ENCODE data around the gene IER5.
"Not testable (repeated sequence)": the region's sequence is repeated elsewhere in the genome, so short reads cannot be mapped to it uniquely, and the experiment has no call there.

The IER5 gene

DNA sequence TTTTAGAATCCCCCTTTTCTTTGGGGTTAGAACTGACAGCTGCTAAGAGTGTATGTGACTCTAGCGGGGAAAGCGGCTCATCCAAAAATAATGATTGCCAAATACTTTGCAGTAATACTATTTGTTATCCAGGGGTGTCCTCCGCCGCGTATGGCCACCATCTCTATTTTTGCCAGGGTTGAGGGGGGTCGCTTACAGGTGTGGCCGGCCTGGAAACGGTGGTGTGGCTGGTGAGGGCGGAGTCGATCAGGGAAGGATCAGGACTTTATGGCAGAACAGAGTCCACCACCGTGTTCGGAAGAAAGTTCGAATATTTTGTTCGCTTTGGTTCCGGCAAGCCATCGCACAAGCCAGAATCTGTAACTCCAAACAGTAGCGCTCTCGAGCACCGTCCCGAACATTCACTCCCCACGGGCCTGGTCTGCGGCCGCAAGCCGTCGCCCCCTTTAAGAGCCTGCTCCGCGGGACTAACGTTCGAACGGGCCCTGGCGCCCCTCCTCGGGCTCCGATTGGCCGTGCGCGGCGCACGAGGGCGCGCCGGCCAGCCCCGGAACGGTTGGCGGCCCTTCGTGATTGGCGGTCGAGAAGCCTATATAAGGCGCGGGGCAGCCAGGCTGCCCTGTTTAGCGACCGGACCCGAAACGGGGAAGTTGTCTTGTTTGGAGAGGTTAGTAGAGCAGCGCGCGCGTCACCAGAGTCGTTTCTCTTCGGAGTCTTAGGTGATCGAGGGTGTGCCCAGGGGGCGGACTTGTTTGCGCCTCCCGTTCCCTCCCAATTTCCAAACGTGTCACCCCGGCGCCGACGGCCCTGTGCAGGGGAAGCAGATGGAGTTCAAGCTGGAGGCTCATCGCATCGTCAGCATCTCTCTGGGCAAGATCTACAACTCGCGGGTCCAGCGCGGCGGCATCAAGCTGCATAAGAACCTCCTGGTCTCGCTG lies at the start of gene IER5:
Gene IER5 (plus strand): TSS at position 622 of the 938 bp plus-strand sequence. CDS start 203 bp downstream, at position 825.
- DNase-seq = peak; percentile 92

GRCh38 chr1:181040284-181040865 lies 48.1 kb upstream of the IER5 start:
- no peak for DNase-seq

GRCh38 chr1:181043025-181043888 lies 45.2 kb upstream of the IER5 start:
- DNase-seq = no peak

- DNase-seq = peak; percentile 13
Measured at GRCh38 chr1:181044449-181044966, 44.0 kb upstream of the IER5 start.

- DNase-seq = not testable (repeated sequence)
Measured at GRCh38 chr1:181045946-181046345, 42.6 kb upstream of the IER5 start.

GRCh38 chr1:181049378-181049777 lies 39.1 kb upstream of the IER5 start:
- no peak for DNase-seq

- no peak for DNase-seq
Measured at GRCh38 chr1:181050922-181051321, 37.6 kb upstream of the IER5 start.

DNA sequence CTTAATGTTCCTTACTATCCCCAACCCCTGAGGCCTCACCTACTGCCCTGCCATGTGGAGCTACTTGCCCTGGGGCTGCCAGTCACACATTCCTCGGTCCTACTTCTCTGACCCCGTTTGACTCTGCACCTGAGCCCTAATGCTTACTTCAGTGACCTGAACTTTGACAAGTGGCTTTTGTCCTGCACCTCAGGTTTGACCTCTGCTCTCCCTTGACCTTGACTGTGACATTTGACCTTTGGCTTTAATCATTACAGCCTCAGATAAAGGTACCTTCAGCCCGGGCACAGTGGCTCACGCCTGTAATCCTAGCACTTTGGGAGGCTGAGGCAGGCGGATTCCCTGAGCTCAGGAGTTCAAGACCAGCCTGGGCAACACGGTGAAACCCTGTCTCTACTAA lies 31.9 kb upstream of the IER5 start:
- DNase-seq = no peak

DNA sequence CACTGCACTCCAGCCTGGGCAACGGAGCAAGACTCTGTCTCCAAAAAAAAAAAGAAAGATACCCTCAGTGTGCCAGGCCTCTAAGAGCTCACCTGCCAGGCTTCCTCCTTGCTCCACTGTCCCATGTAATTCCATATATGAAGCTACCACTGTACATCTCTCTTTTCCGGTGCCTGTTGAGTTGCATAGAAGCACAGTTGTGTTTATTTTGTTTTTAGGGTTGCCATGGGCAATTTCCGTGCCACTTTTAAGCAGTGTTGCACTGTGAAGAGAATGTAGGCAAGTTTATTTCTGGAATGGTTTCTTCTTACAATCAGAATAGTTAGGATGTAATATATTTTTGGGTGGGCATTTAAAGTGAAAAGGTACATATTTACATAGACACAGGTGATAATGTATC lies 31.4 kb upstream of the IER5 start:
- no peak for DNase-seq

GRCh38 chr1:181059435-181059834 lies 29.1 kb upstream of the IER5 start:
- no peak for DNase-seq

DNA sequence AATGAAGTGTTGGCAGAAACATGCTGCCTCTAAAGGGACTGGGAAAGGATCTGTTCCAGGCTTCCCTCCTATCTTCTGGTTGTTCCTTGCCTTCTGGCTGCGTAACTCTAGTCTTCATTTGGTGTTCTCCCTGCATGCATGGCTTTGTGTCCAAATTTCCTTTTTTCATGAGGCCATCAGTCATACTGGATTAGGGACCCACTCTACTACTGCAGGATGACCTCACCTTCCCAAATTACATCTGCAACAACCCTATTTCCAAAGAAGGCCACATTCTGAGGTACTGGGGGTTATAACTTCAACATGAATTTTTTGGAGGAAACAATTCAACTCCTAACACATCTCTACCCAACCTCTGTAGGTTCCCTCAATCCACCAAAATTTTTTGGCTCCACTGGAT lies 28.4 kb upstream of the IER5 start:
- no peak for DNase-seq

GRCh38 chr1:181060947-181061346 lies 27.6 kb upstream of the IER5 start:
- not testable (repeated sequence) for DNase-seq

DNA sequence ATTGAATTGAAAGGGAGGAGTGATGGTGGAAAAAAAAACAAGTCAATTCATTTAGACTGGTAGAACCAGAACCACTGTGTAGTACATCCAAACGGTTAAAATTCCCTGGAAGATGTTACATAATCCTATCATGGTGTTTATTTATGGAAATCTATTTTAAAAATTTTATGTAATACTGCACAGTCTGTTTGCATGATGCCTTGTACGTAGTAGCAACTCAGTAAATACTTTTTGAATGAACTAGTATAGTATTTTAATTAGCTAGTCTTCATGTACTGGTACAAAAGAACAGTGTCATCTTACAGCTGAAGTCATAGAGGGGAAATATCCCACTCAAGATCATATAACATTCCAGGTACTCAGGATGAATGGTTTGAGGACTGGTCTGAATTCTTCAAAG lies 27.0 kb upstream of the IER5 start:
- no peak for DNase-seq

- DNase-seq = peak; percentile 12
Measured at GRCh38 chr1:181061891-181062835, 26.3 kb upstream of the IER5 start.

DNA sequence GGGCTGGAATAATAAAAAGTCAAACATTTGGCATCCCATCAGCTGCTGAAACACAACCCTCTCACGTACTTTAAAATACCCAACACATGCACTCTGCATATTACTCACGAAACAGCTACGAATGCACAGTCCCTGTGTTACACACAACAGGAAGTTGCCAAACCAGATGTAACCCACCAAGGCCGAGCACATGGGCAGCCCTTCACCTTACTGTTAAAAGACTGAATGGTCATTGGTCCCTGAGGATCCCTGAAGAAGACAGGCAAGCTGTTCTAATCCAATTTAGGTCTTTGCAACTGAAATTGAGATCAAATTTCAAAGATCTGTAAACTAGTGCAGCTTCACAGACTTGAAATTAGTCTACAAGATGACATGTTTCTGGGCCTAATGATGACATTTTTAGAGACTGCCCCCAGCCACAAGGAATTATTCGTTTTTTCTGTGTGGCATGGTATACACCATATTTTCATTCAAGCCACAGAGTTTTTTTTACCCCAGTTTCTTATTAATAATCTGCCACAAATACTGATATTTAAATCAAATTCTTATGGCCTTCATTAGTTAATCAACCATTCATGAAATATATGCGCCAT lies 25.6 kb upstream of the IER5 start:
- no peak for DNase-seq

DNA sequence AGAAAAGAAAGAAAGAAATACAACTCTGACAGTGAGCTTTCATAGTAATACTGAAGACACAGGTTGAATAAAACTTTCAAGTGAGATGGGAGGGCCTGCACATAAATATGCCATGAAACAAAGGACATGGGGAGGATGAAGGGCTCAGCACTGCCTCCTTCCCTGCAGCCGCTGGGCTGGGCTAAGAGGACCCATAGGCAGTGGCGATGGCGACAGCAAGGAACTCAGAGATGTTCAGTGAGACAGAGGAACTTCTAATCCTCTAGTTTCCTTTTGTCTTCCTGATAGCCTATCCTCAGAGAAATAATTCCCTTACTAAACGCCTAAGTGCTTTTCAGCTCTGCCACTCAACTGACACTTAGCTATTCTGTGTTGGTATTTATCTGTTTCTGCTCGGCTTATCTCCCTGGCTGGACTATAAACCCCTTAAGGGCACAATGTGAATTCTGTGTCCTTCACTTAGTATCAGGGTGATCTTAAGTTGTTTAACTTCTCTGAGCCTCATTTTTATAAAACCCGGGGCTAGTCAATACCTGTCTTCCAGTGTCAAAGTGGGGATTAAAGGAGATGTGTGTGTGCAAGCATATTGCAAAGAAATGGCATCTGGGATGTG lies 24.4 kb upstream of the IER5 start:
- no peak for DNase-seq

DNA sequence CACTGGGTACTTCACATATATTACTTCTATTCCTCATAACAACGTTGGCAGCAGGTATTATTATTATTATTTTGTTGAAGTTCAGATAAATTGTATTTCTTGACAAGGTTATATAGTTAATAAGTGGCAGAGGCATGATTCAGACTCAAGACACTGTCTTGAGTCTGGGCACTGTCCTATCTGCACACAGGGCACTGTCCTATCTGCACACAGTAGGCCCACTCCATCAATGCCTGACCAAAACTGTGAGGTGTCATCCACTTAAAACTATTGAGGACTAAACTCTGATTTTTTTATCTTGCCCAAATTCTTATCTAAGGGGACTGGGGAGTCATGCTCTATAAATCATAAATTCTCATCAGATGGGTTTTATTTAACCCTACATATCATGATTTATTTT lies 23.8 kb upstream of the IER5 start:
- no peak for DNase-seq

DNA sequence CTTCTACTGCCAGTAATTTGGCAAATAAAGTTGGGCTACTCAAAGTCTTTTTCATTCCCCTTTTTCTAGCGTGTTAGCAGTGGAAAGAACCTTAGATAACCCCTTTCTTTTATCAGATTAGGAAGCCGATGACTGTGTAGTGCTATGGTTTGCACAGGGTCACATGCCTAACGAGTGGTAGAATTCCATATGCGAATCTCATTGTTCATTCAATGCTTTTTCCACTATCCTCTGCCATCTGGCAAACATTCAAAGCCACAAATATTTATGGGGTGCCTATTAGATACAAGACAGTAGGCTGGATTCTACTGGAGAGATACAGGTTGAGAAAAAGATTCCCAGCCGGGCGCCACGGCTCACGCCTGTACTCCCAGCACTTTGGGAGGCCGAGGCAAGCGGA lies 14.9 kb upstream of the IER5 start:
- DNase-seq = no peak

- DNase-seq = no peak
Measured at GRCh38 chr1:181075766-181076350, 12.6 kb upstream of the IER5 start.

DNA sequence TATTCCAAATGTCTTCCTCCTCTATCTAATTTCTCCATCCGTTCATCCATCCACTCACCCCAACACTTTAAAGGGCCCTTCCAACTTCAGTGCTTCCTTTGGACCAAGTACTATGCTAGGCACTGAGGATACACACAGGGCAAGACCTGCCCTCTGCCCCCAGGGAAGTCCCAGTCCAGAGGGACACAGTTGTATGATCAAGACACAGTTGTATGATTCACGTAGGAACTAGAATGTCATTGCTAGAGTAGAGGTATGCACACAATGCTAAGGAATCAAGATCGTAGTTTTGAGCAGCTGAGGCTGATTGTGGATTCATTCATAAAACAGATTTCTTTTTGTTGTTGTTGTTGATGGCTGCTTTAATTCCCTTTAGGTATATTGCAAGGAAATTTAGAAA lies 11.6 kb upstream of the IER5 start:
- no peak for DNase-seq
